ENCODE data around the gene DCXR. TPM values are rescaled to one million over a fixed set of nuclear protein-coding genes. Genes with fewer than 3 reads are reported as not detected.

The DCXR gene
- total and polyA plus RNA-seq, 2 of the 13 experiments (the other 11 are each of a cell fraction or from before 2014, with no cell fraction given): 287 to 311 TPM

DNA sequence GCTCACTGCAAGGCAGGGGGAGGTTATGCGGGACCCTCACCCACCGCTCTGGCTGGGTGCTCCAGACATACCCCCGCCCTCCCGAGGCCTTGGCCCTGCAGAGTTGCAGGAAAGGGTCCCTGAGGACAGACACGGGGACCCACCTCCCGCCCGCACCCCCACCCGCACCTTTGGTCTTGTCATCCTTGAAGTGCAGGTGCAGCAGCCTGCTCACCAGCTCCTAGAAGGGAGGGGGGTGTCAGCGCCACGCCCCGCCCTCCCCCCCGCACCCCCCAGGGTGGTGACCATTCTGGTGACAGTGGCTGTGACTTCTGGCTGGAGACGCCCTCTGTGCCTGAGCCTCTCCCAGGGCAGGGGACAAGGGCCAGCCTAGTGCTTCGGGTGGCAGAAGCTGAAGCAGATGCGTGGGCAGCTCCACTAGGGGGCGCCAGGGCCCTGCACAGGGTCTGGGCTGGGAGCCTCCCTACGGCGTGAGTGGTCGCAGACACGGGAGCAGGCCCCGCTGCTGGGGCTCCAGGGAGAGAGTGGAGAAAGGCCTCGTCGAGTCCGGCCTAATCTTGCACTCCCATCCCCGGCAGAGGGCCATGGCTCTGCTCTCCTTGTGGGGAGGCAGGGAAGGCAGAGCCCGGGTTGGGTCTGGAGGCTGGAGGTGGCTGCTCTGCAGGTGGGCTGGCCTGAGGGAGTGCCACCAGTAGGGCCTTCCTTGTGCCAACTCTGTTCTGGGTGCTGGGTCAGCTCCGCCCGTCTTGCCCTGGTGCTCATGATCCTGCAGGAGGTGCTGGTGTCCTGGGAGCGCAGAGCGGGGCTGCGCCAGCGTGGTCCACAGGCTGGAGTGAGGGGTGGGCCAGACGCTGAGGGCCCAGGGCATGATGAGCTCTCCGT, 17.6 kb downstream of the DCXR start (continued):
- TF ChIP-seq AHDC1 (CRISPR knock-in tag; IDR thresholded peaks at IDR 0.05; ENCODE audit: borderline replicate concordance) (no peak), ZNF282 (IDR thresholded peaks at IDR 0.05; ENCODE audit: partially characterized antibody) (no peak), NFE2L2 (IDR thresholded peaks at IDR 0.05; ENCODE audit: low read length) (no peak), STAG1 (CRISPR knock-in tag; IDR thresholded peaks at IDR 0.05) (peak; percentile 74), RAD51 (IDR thresholded peaks at IDR 0.05; ENCODE audit: borderline replicate concordance) (no peak), IRX3 (CRISPR knock-in tag; IDR thresholded peaks at IDR 0.05; ENCODE audit: borderline replicate concordance, low read depth) (no peak), MYC (CRISPR knock-in tag; IDR thresholded peaks at IDR 0.05; ENCODE audit: borderline replicate concordance) (peak; percentile 84), ZSCAN22 (CRISPR knock-in tag; IDR thresholded peaks at IDR 0.05) (no peak), ZNF335 (CRISPR knock-in tag; IDR thresholded peaks at IDR 0.05) (0 out of 2 replicates have a peak, but pooled peaks have one; percentile 48), PITX1 (CRISPR knock-in tag; IDR thresholded peaks at IDR 0.05) (peak; percentile 71; the same call in 1 of the 2 replicates), POLR2AphosphoS5 (IDR thresholded peaks at IDR 0.05; ENCODE audit: low read depth, low read length) (no peak; the same call in none of the 2 replicates), REST (IDR thresholded peaks at IDR 0.05; ENCODE audit: borderline replicate concordance in 1 of 2, low read depth in 1 of 2, low read length in 2 of 2) (no peak), ESRRA (CRISPR knock-in tag; IDR thresholded peaks at IDR 0.05; ENCODE audit: low read depth) (0 out of 2 replicates have a peak, but pooled peaks have one; percentile 53), POLR2G (IDR thresholded peaks at IDR 0.05; ENCODE audit: low read depth, low read length) (peak; percentile 74), ZNF558 (CRISPR knock-in tag; IDR thresholded peaks at IDR 0.05; ENCODE audit: borderline replicate concordance) (no peak), ZNF615 (CRISPR knock-in tag; IDR thresholded peaks at IDR 0.05; ENCODE audit: borderline replicate concordance) (no peak), KLF6 (CRISPR knock-in tag; IDR thresholded peaks at IDR 0.05) (0 out of 2 replicates have a peak, but pooled peaks have one; percentile 6), ZZZ3 (CRISPR knock-in tag; IDR thresholded peaks at IDR 0.05; ENCODE audit: borderline replicate concordance) (no peak), ZNF337 (CRISPR knock-in tag; IDR thresholded peaks at IDR 0.05; ENCODE audit: borderline replicate concordance, low read depth) (no peak)
- TF ChIP-seq, protein P1, sequence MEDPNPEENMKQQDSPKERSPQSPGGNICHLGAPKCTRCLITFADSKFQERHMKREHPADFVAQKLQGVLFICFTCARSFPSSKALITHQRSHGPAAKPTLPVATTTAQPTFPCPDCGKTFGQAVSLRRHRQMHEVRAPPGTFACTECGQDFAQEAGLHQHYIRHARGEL (CRISPR knock-in tag; IDR thresholded peaks at IDR 0.05): no peak
